Esophagus muscularis mucosa (tissue), 4 donors: ENCODE results near the gene TMEM263. TPM values are rescaled to one million over a fixed set of nuclear protein-coding genes. Genes with fewer than 3 reads are reported as not detected.

ENCODE experiments used
- DNase-seq: peaks from one replicate; pipeline ENCODE4 v3.0.0-alpha.2; 2017; ENCODE audit errors: extremely low spot score
- H3K27ac ChIP-seq, 4 donors: fragments of 200-600 bp; sonication (generic); replicated peaks in 1 of 4; 1 replicate in 3 of 4; 2 replicates in 1 of 4; pipeline ENCODE4 v1.5.1; 2016 to 2019; ENCODE audit warnings: mild to moderate bottlenecking in 1 of 4
- H3K27me3 ChIP-seq, 4 donors: fragments of 200-600 bp; sonication (generic); one replicate each; pipeline versions ENCODE4 v1.5.1 to v1.6.0; 2016 to 2019
- H3K36me3 ChIP-seq, 4 donors: fragments of 200-600 bp; sonication (generic); one replicate each; pipeline ENCODE4 v1.5.1; 2016 to 2019
- H3K4me1 ChIP-seq, 4 donors: fragments of 200-600 bp; sonication (generic); one replicate each; pipeline ENCODE4 v1.5.1; 2016 to 2019
- H3K4me3 ChIP-seq, 4 donors: fragments of 200-600 bp; sonication (generic); 1 replicate in 2 of 4; 2 replicates in 2 of 4; pipeline ENCODE4 v1.5.1; 2016 to 2019; ENCODE audit warnings: mild to moderate bottlenecking in 4 of 4, moderate library complexity in 1 of 4
- H3K9me3 ChIP-seq, 4 donors: fragments of 200-600 bp; sonication (generic); 1 replicate in 3 of 4; 2 replicates in 1 of 4; pipeline ENCODE4 v1.5.1; 2016 to 2019
- EP300 ChIP-seq: sonication (generic); formaldehyde crosslinking; IDR thresholded peaks from one replicate; pipeline ENCODE4 v1.6.1; 2017; ENCODE audit warnings: antibody characterized with exemption
- POLR2A ChIP-seq: fragments of 450-650 bp; IDR thresholded peaks from one replicate; pipeline ENCODE4 v1.6.1; 2017; ENCODE audit warnings: antibody characterized with exemption, moderate library complexity, mild to moderate bottlenecking, low read depth
- POLR2AphosphoS5 ChIP-seq, 2 donors: sonication (generic); formaldehyde crosslinking; IDR thresholded peaks; one replicate each; pipeline ENCODE4 v1.6.1; 2017; ENCODE audit warnings: antibody characterized with exemption in 2 of 2
- WGBS: methylation state at CpG from one replicate; pipeline ENCODE4 v1.1.5; 2018; 5-methylcytosine and 5-hydroxymethylcytosine counted together
- intact Hi-C: fragments of 100-400 bp; cut with DNase I; formaldehyde crosslinking; loops from one replicate; pipeline ENCODE4 v1.15.1; 2023
- total RNA-seq, 4 donors: library from RNA; depleted of rRNA; stranded (reverse); fragments of >200 nt; gene quantifications; one replicate each; pipeline versions ENCODE4 v1.1.0 to v1.2.1, GENCODE V29; 2016
- TF ChIP-seq, protein P1 (sequence below), 3 experiments: fragments of 200-600 bp in 2 of 3; fragments of 450-650 bp in 1 of 3; sonication (generic) in 2 of 3; IDR thresholded peaks; one replicate each; pipeline ENCODE4 v1.5.1; 2017 to 2019; ENCODE audit warnings: antibody characterized with exemption in 3 of 3, mild to moderate bottlenecking in 2 of 3, moderate library complexity in 1 of 3

The TMEM263 gene
- total RNA-seq, 4 donors from 2014 or later: 31.1 to 39.9 (median 34.5) TPM

DNA sequence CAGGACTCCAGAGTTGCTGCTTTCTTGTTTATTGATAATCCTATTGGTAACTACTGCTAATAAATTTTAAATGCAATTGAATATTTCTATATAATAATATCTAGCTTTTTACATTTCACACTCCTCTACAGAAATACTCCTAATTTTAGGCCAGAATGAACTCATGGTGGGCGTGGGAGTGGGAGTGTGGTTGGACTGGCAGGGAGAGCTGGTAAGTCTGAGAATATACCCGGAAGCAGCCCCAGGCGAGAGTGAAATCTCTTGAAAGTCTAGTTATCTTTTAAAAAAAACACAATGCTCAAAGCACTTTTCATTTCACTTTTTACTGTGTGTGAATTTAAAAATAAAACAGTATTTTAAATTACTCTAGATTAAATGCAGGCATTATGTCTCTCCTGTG is 4.7 kb downstream of the TMEM263 start:
- WGBS: 86% methylated on average over 3 of the region's 3 CpGs
- Histone ChIP-seq H3K9me3 (no peaks in the 10 kb centered on the region), H3K4me1 (peaks cover 22 to 69% (median 49%) of the 10 kb centered on the region in 4 donors), H3K4me3 (no peak overlapping the region), H3K36me3 (peaks cover 0 to 12% (median 6%) of the 10 kb centered on the region in 4 donors), H3K27ac (no peak overlapping the region), H3K27me3 (no peaks in the 10 kb centered on the region)
- intact Hi-C loops: no loop called here
- DNase-seq: no peak
- TF ChIP-seq EP300 (no peak), POLR2AphosphoS5 (IDR thresholded peaks at IDR 0.05) (no peak), POLR2A (no peak)
- TF ChIP-seq, protein P1, sequence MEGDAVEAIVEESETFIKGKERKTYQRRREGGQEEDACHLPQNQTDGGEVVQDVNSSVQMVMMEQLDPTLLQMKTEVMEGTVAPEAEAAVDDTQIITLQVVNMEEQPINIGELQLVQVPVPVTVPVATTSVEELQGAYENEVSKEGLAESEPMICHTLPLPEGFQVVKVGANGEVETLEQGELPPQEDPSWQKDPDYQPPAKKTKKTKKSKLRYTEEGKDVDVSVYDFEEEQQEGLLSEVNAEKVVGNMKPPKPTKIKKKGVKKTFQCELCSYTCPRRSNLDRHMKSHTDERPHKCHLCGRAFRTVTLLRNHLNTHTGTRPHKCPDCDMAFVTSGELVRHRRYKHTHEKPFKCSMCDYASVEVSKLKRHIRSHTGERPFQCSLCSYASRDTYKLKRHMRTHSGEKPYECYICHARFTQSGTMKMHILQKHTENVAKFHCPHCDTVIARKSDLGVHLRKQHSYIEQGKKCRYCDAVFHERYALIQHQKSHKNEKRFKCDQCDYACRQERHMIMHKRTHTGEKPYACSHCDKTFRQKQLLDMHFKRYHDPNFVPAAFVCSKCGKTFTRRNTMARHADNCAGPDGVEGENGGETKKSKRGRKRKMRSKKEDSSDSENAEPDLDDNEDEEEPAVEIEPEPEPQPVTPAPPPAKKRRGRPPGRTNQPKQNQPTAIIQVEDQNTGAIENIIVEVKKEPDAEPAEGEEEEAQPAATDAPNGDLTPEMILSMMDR (IDR thresholded peaks at IDR 0.05): no peak

DNA sequence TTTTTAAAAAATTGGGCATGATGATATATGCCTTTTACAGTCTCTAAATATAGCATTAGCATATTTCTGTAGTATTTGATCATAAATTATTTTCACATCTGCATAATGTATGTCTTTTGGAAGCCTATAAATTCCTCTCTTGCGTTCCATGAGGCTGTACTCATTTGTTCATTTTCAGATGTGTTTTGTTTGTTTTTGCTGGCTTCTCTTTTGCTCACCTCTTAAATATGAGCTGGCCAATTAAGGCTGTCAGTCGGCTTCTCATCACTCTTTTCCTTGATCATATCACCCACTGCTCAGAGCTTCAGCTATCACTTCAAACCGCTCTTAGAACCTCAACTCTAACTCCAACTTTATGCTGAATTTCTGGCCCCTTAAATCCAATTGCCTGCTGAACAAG is 6.6 kb downstream of the TMEM263 start:
- peaks cover 22 to 66% (median 44%) of the 10 kb centered on the region in 4 donors for H3K4me1 ChIP-seq
- no peak for TF ChIP-seq POLR2AphosphoS5 (IDR thresholded peaks at IDR 0.05)
- TF ChIP-seq, protein P1 (IDR thresholded peaks at IDR 0.05): no peak
- TF ChIP-seq POLR2A: no peak
- TF ChIP-seq EP300: no peak
- WGBS: 68% methylated on average over 3 of the region's 3 CpGs

DNA sequence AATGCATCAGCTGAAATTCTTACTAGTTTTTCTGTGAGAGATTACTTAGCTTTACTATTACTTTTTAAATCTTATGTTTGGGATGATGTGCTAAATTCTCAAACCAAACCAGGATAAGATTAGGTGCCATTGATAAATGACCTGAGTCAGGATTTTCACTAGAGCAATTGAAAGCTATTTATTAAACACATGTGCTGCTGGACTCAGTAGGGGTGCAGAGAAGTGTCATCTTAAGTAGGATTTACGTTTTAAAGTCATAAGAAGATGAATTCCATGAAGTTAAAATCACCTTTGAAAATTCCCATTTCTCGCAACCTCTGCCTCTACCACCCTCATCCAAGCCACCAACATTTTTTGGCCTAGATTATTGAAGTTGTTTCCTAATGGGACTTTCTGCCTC is 8.8 kb downstream of the TMEM263 start:
- TF ChIP-seq POLR2AphosphoS5 (IDR thresholded peaks at IDR 0.05) (no peak), EP300 (no peak), POLR2A (no peak)
- TF ChIP-seq, protein P1 (IDR thresholded peaks at IDR 0.05): no peak
- Histone ChIP-seq H3K27me3 (no peaks in the 10 kb centered on the region), H3K27ac (no peak overlapping the region), H3K4me1 (peaks cover 3 to 46% (median 22%) of the 10 kb centered on the region in 4 donors), H3K36me3 (peaks cover 0 to 39% (median 29%) of the 10 kb centered on the region in 4 donors), H3K4me3 (no peak overlapping the region), H3K9me3 (no peaks in the 10 kb centered on the region)
- intact Hi-C loops: no loop called here
- DNase-seq: no peak
- WGBS: 65% methylated on average over 2 of the region's 2 CpGs

More for the DNA sequence above, 6.6 kb downstream of the TMEM263 start:
- H3K27me3 ChIP-seq: no peaks in the 10 kb centered on the region
- intact Hi-C loops: no loop called here
- no peaks in the 10 kb centered on the region for H3K9me3 ChIP-seq
- no peak overlapping the region for H3K4me3 ChIP-seq
- no peak for DNase-seq
- no peak overlapping the region for H3K27ac ChIP-seq
- peaks cover 0 to 17% (median 11%) of the 10 kb centered on the region in 4 donors for H3K36me3 ChIP-seq

DNA sequence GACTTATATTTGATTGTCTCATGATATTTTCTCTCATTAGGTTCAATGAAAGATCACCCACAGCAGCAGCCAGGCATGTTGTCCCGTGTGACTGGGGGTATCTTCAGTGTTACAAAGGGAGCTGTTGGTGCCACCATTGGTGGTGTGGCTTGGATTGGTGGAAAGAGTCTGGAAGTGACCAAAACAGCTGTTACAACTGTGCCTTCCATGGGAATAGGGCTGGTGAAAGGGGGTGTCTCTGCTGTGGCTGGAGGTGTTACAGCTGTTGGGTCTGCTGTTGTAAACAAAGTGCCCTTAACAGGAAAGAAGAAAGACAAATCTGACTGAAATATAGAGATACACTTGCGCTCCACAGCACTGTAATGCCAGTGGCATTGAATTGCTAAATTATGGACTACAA is 15.4 kb downstream of the TMEM263 start:
- intact Hi-C loops: no loop called here
- H3K36me3 ChIP-seq: peaks cover 6 to 51% (median 39%) of the 10 kb centered on the region in 4 donors
- TF ChIP-seq, protein P1 (IDR thresholded peaks at IDR 0.05): no peak
- TF ChIP-seq EP300 (no peak), POLR2AphosphoS5 (IDR thresholded peaks at IDR 0.05) (no peak), POLR2A (no peak)

DNA sequence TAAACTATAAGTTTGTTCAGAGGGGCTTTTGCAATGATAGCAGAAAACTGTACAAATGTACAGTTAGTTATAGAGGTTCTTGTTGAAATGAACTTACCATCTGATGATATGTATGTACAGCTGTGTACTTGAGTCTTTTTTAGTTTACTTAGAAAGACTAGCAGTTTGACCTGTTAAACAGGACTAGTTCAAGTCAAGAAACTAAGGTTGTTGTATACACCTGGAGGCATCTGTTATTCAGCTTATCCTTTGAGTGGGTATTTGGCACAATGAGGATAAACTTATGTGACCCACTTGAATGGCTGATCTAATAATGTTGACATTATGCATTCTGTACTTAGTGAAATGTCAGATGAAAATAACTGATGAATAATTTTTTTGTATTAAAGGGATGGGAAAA is 17.8 kb downstream of the TMEM263 start:
- peaks cover 6 to 33% (median 23%) of the 10 kb centered on the region in 4 donors for H3K36me3 ChIP-seq
- no peaks in the 10 kb centered on the region for H3K9me3 ChIP-seq
- no peak for DNase-seq
- no peak overlapping the region for H3K27ac ChIP-seq
- H3K4me3 ChIP-seq: no peak overlapping the region
- TF ChIP-seq POLR2A (no peak), EP300 (no peak), POLR2AphosphoS5 (IDR thresholded peaks at IDR 0.05) (no peak)
- TF ChIP-seq, protein P1 (IDR thresholded peaks at IDR 0.05): no peak
- no peaks in the 10 kb centered on the region for H3K27me3 ChIP-seq
- intact Hi-C loops: no loop called here
- H3K4me1 ChIP-seq: peaks cover 44 to 64% (median 54%) of the 10 kb centered on the region in 4 donors

More for the DNA sequence above, 15.4 kb downstream of the TMEM263 start:
- H3K9me3 ChIP-seq: no peaks in the 10 kb centered on the region
- 88% methylated on average over 2 of the region's 2 CpGs for WGBS
- H3K4me1 ChIP-seq: peaks cover 20 to 39% (median 30%) of the 10 kb centered on the region in 4 donors
- no peak overlapping the region for H3K27ac ChIP-seq
- no peaks in the 10 kb centered on the region for H3K27me3 ChIP-seq
- DNase-seq: no peak
- H3K4me3 ChIP-seq: no peak overlapping the region
